Spleen (tissue), 11 donors: ENCODE results near the gene SEC14L1. TPM values are rescaled to one million over a fixed set of nuclear protein-coding genes. Genes with fewer than 3 reads are reported as not detected.
"Not testable (repeated sequence)": the region's sequence is repeated elsewhere in the genome, so short reads cannot be mapped to it uniquely, and the experiment has no call there.

Source experiments
- DNase-seq: peaks from one replicate; pipeline ENCODE4 v3.0.0-alpha.2; 2020
- H3K27ac ChIP-seq, 8 donors: fragments of 200-600 bp; sonication (generic) in 7 of 8; 1 replicate in 4 of 8; 2 replicates in 4 of 8; pipeline versions ENCODE4 v1.5.0 to v1.8.0; 2016 to 2021; ENCODE audit warnings: inconsistent platforms in 4 of 8, mild to moderate bottlenecking in 4 of 8, moderate library complexity in 1 of 8
- H3K27me3 ChIP-seq, 7 donors: fragments of 200-600 bp; sonication (generic) in 6 of 7; replicated peaks in 1 of 7; 1 replicate in 4 of 7; 2 replicates in 3 of 7; pipeline versions ENCODE4 v1.5.0 to v1.8.0; 2016 to 2021; ENCODE audit warnings: inconsistent platforms in 3 of 7, mild to moderate bottlenecking in 1 of 7
- H3K36me3 ChIP-seq, 6 donors: fragments of 200-600 bp; sonication (generic) in 5 of 6; 1 replicate in 4 of 6; 2 replicates in 2 of 6; pipeline versions ENCODE4 v1.5.0 to v1.8.0; 2016 to 2021; ENCODE audit warnings: inconsistent platforms in 2 of 6
- H3K4me1 ChIP-seq, 6 donors: fragments of 200-600 bp; sonication (generic) in 5 of 6; 1 replicate in 3 of 6; 2 replicates in 3 of 6; pipeline versions ENCODE4 v1.5.0 to v1.8.0; 2016 to 2021; ENCODE audit warnings: inconsistent platforms in 3 of 6
- H3K4me3 ChIP-seq, 8 donors: fragments of 200-600 bp; sonication (generic) in 7 of 8; 1 replicate in 4 of 8; 2 replicates in 4 of 8; pipeline versions ENCODE4 v1.5.0 to v1.8.0; 2016 to 2021; ENCODE audit warnings: inconsistent platforms in 4 of 8, mild to moderate bottlenecking in 4 of 8, moderate library complexity in 2 of 8
- H3K9me3 ChIP-seq, 8 donors: fragments of 200-600 bp; sonication (generic) in 7 of 8; 1 replicate in 4 of 8; 2 replicates in 4 of 8; pipeline versions ENCODE4 v1.5.0 to v1.8.0; 2016 to 2021; ENCODE audit warnings: inconsistent platforms in 4 of 8
- CTCF ChIP-seq, 11 experiments: fragments of 200-600 bp in 7 of 11; fragments of 450-650 bp in 4 of 11; sonication (generic) in 4 of 11; IDR thresholded peaks in 8 of 11; conservative IDR thresholded peaks in 3 of 11; 1 replicate in 7 of 11; 2 replicates in 4 of 11; pipeline versions ENCODE4 v1.4.0 to v1.8.0; 2016 to 2021; ENCODE audit warnings: antibody characterized with exemption in 11 of 11, inconsistent platforms in 4 of 11, mild to moderate bottlenecking in 1 of 11
- POLR2A ChIP-seq, 3 donors: fragments of 450-650 bp; IDR thresholded peaks; one replicate each; pipeline ENCODE4 v1.5.1; 2017; ENCODE audit warnings: antibody characterized with exemption in 3 of 3, mild to moderate bottlenecking in 1 of 3
- POLR2AphosphoS5 ChIP-seq, 3 donors: sonication (generic); formaldehyde crosslinking; IDR thresholded peaks; one replicate each; pipeline ENCODE4 v1.5.1; 2017; ENCODE audit warnings: antibody characterized with exemption in 3 of 3
- WGBS, 5 donors: extraction: QIAGEN DNeasy Blood & Tissue Kit in 3 of 5; methylation state at CpG; one replicate each; pipeline versions ENCODE4 v1.1.5 to v1.1.7; 2013 to 2018; 5-methylcytosine and 5-hydroxymethylcytosine counted together
- intact Hi-C: fragments of 100-400 bp; cut with DNase I; formaldehyde crosslinking; loops from one replicate; pipeline ENCODE4 v1.15.0; 2023; ENCODE audit warnings: low total_unique reads
- polyA plus RNA-seq, 3 donors: library from polyadenylated mRNA; stranded (reverse); fragments of 200-250 nt; gene quantifications; one replicate each; pipeline ENCODE4 v1.2.1, GENCODE V29; 2013
- total RNA-seq, 7 donors: library from RNA; depleted of rRNA in 3 of 7; stranded (reverse); fragments of >200 nt in 3 of 7; fragmentation: NEBNext Ultra II Directional in 4 of 7; extraction: Animal tissue kit (Norgen Biotek cat#: 25700) in 4 of 7; gene quantifications; one replicate each; pipeline versions ENCODE4 v1.1.0 to v1.2.1, GENCODE V29; 2016 to 2021
- donor health status: healthy with polysubstance abuse.
- donor health status: DM: no; HTN: no; CAD: no; lungs with moderate emphysema.
- donor health status: DM: no; HTN: no; CAD: no.
- donor health status: Bipolar disorder and iron deficiency.
- donor health status: healthy.
- donor health status: DM: no; HTN: no; CAD: no.
- donor health status: DM: yes; HTN: yes; CAD: no.

Gene SEC14L1
- total and polyA plus RNA-seq, 10 donors = 14.5 to 202 (median 169) TPM

- Histone ChIP-seq H3K36me3 (no peaks in the 10 kb centered on the region), H3K27ac (peak overlapping the region in 7 of 8 donors; percentile 42 to 90 (median 75)), H3K9me3 (no peaks in the 10 kb centered on the region), H3K4me1 (peaks cover 22 to 84% (median 54%) of the 10 kb centered on the region in 6 donors), H3K27me3 (no peaks in the 10 kb centered on the region), H3K4me3 (peak overlapping the region in 1 of 8 donors; percentile 40)
- WGBS, 5 donors = 17 to 24% (median 23%) methylated on average over 7 of the region's 7 CpGs
- intact Hi-C loops = no loop called here
- DNase-seq = no peak
- no peak for TF ChIP-seq POLR2A (IDR thresholded peaks at IDR 0.05)
- peak in 1 of 3 donors; percentile 69 for TF ChIP-seq POLR2AphosphoS5 (IDR thresholded peaks at IDR 0.05)
- peak in 4 of 11 experiments; percentile 10 to 16 (median 12) for TF ChIP-seq CTCF (IDR thresholded peaks at IDR 0.05 in 8 of 11, conservative IDR thresholded peaks at IDR 0.05 in 3 of 11)
Measured at GRCh38 chr17:77109764-77110359, 30.9 kb upstream of the SEC14L1 start.

GRCh38 chr17:77111165-77111933, 29.4 kb upstream of the SEC14L1 start:
- WGBS, 5 donors = 64 to 88% (median 78%) methylated on average over 11 of the region's 11 CpGs
- DNase-seq = not testable (repeated sequence)

GRCh38 chr17:77111934-77112296, 28.9 kb upstream of the SEC14L1 start:
- H3K4me3 ChIP-seq = no peak overlapping the region
- TF ChIP-seq POLR2AphosphoS5 (IDR thresholded peaks at IDR 0.05) (peak in 1 of 3 donors; percentile 73), POLR2A (IDR thresholded peaks at IDR 0.05) (no peak)
- peak overlapping the region in 7 of 8 donors; percentile 24 to 90 (median 75) for H3K27ac ChIP-seq
- no peaks in the 10 kb centered on the region for H3K27me3 ChIP-seq
- no peaks in the 10 kb centered on the region for H3K36me3 ChIP-seq
- no peaks in the 10 kb centered on the region for H3K9me3 ChIP-seq
- H3K4me1 ChIP-seq = peaks cover 28 to 94% (median 56%) of the 10 kb centered on the region in 6 donors
- WGBS, 5 donors = 65 to 78% (median 71%) methylated on average over 5 of the region's 5 CpGs
- DNase-seq = no peak
- intact Hi-C loops = no loop called here

More at GRCh38 chr17:77111165-77111933, 29.4 kb upstream of the SEC14L1 start:
- Histone ChIP-seq H3K4me1 (peaks cover 27 to 94% (median 56%) of the 10 kb centered on the region in 6 donors), H3K27ac (peak overlapping the region in 7 of 8 donors; percentile 24 to 90 (median 75))
- H3K4me3 ChIP-seq, H3K9me3 ChIP-seq, H3K27me3 ChIP-seq, H3K36me3 ChIP-seq, intact Hi-C loops: not testable (repeated sequence)

GRCh38 chr17:77115510-77115909, 25.3 kb upstream of the SEC14L1 start:
- peak overlapping the region in 7 of 8 donors; percentile 3 to 90 (median 73) for H3K27ac ChIP-seq
- WGBS, 5 donors = 41 to 72% (median 52%) methylated on average over 2 of the region's 2 CpGs
- intact Hi-C loops = no loop called here
- H3K4me3 ChIP-seq = no peak overlapping the region
- no peak for TF ChIP-seq CTCF (IDR thresholded peaks at IDR 0.05 in 8 of 11, conservative IDR thresholded peaks at IDR 0.05 in 3 of 11)
- TF ChIP-seq POLR2A (IDR thresholded peaks at IDR 0.05) = no peak
- TF ChIP-seq POLR2AphosphoS5 (IDR thresholded peaks at IDR 0.05) = no peak
- H3K36me3 ChIP-seq = no peaks in the 10 kb centered on the region
- H3K27me3 ChIP-seq = no peaks in the 10 kb centered on the region
- H3K4me1 ChIP-seq = peaks cover 7 to 88% (median 44%) of the 10 kb centered on the region in 6 donors
- H3K9me3 ChIP-seq = no peaks in the 10 kb centered on the region
- DNase-seq = no peak

GRCh38 chr17:77115947-77116346, 24.8 kb upstream of the SEC14L1 start:
- intact Hi-C loops = no loop called here
- H3K4me1 ChIP-seq = peaks cover 4 to 85% (median 42%) of the 10 kb centered on the region in 6 donors
- H3K27me3 ChIP-seq = no peaks in the 10 kb centered on the region
- no peak for TF ChIP-seq CTCF (IDR thresholded peaks at IDR 0.05 in 8 of 11, conservative IDR thresholded peaks at IDR 0.05 in 3 of 11)
- TF ChIP-seq POLR2AphosphoS5 (IDR thresholded peaks at IDR 0.05) = no peak
- no peak for TF ChIP-seq POLR2A (IDR thresholded peaks at IDR 0.05)
- H3K9me3 ChIP-seq = no peaks in the 10 kb centered on the region
- WGBS, 5 donors = 77 to 90% (median 86%) methylated on average over 5 of the region's 5 CpGs
- H3K27ac ChIP-seq = peak overlapping the region in 6 of 8 donors; percentile 53 to 90 (median 74)
- H3K36me3 ChIP-seq = no peaks in the 10 kb centered on the region
- no peak for DNase-seq
- no peak overlapping the region for H3K4me3 ChIP-seq
